ENCODE data around the gene PDLIM5. TPM values are rescaled to one million over a fixed set of nuclear protein-coding genes. Genes with fewer than 3 reads are reported as not detected.

PDLIM5 gene
- total and polyA plus RNA-seq, 2 of the 8 experiments (the other 6 are each of a cell fraction or from before 2014, with no cell fraction given) = 37.3 to 62.1 TPM

DNA sequence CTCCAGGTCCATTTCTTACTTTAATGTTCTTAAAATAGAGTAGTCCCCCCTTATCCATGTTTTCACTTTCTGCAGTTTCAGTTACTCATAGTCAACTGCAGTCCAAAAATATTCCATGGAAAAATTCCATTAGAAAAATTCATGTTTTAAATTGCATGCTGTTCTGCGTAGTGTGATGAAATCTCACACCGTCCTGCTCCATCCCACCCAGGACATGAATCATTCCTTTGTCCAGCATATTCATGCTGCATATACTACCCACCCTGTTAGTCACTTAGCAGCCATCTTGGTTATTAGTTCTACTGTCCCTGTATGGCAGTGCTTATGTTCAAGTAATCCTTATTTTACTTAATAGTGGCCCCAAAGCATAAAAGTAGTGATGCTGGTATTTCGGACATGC, 5.4 kb upstream of the PDLIM5 start:
- no peak overlapping the region for H2BK15ac ChIP-seq (ENCODE audit: low read length)
- no peak overlapping the region for H3K9ac ChIP-seq (replicated peaks in 1 of 4; ENCODE audit: extremely low read depth in 1 of 4, low read depth in 3 of 4, low read length in 3 of 4)
- POLR2A ChIA-PET (ENCODE audit: partially characterized antibody) = no interaction called here
- H3K56ac ChIP-seq (replicated peaks; ENCODE audit: insufficient read length, low read depth, low read length) = no peak overlapping the region
- 92% methylated on average over 3 of the region's 3 CpGs; no CpG with 5 or more reads in 1 of the 2 experiments for WGBS, 2 experiments (ENCODE audit: extremely low coverage in 1 of 2, insufficient coverage in 1 of 2, insufficient read length in 1 of 2, insufficient replicate concordance in 2 of 2, low coverage in 1 of 2, low lambda C conversion rate in 2 of 2, missing lambda C conversion rate in 1 of 2)
- CTCF ChIA-PET (ENCODE audit: partially characterized antibody) = no interaction called here
- H2BK20ac ChIP-seq (ENCODE audit: low read length) = no peak overlapping the region
- DNase-seq (ENCODE audit: low read depth in 1 of 2, low spot score in 2 of 2) (no peak), FAIRE-seq (no peak)
- H2BK12ac ChIP-seq (ENCODE audit: low read depth, low read length) = no peak overlapping the region
- H3K4me1 ChIP-seq (replicated peaks in 1 of 4; ENCODE audit: control insufficient read depth in 3 of 4, insufficient read depth in 4 of 4, low read length in 3 of 4) = peaks cover 0 to 3% (median 0%) of the 10 kb centered on the region in 4 experiments; a peak in 1 of 7 replicates
- H4K8ac ChIP-seq (ENCODE audit: extremely low read depth, insufficient read depth, low read length) = no peak overlapping the region
- H3K27me3 ChIP-seq (replicated peaks in 1 of 4; ENCODE audit: control insufficient read depth in 3 of 4, extremely low read depth in 1 of 4, insufficient read depth in 3 of 4, low read length in 3 of 4) = peaks cover 0 to 3% (median 0%) of the 10 kb centered on the region in 4 experiments; a peak in 1 of 7 replicates
- H3K27ac ChIP-seq (ENCODE audit: low read depth, low read length) = no peak overlapping the region
- peaks cover 2% of the 10 kb centered on the region for H3K23me2 ChIP-seq (ENCODE audit: low read depth, low read length)
- no peak for TF ChIP-seq SIN3A (conservative IDR thresholded peaks at IDR 0.05 in 1 of 2, IDR thresholded peaks at IDR 0.05 in 1 of 2; ENCODE audit: low read depth in 1 of 2, low read length in 2 of 2)
- TF ChIP-seq SUZ12 (IDR thresholded peaks at IDR 0.05; ENCODE audit: low read length) = no peak
- no peaks in the 10 kb centered on the region for H4K20me1 ChIP-seq (replicated peaks in 1 of 2; ENCODE audit: control insufficient read depth in 1 of 2, insufficient read depth in 2 of 2, low read length in 2 of 2)
- no peaks in the 10 kb centered on the region for H3K9me3 ChIP-seq (ENCODE audit: insufficient read depth in 2 of 2, low read depth in 1 of 2, low read length in 1 of 2)
- H3K36me3 ChIP-seq (ENCODE audit: control insufficient read depth in 2 of 4, insufficient read depth in 4 of 4, low read length in 3 of 4) = no peaks in the 10 kb centered on the region
- H2BK120ac ChIP-seq (replicated peaks; ENCODE audit: low read depth, low read length) = no peak overlapping the region
- H3K4me3 ChIP-seq (ENCODE audit: extremely low read depth in 1 of 4, insufficient read depth in 2 of 4, low read depth in 3 of 4, low read length in 4 of 4) = no peak overlapping the region
- H2AK5ac ChIP-seq (ENCODE audit: low read depth, low read length) = no peak overlapping the region
- H3K18ac ChIP-seq (ENCODE audit: extremely low read depth, low read length) = no peak overlapping the region
- no peak overlapping the region for H4K5ac ChIP-seq (ENCODE audit: insufficient read length, low read depth, low read length)
- no peak overlapping the region for H3K14ac ChIP-seq (ENCODE audit: insufficient read length)
- H4K91ac ChIP-seq (replicated peaks; ENCODE audit: insufficient read length, low read length) = no peak overlapping the region
- H3K79me2 ChIP-seq (ENCODE audit: control insufficient read depth in 1 of 2, insufficient read depth in 2 of 2, low read length in 2 of 2) = no peaks in the 10 kb centered on the region
- no peak overlapping the region for H3K4ac ChIP-seq (replicated peaks; ENCODE audit: insufficient read length, low read depth, low read length)
- H3K23ac ChIP-seq (ENCODE audit: insufficient read length) = no peak overlapping the region
- no peaks in the 10 kb centered on the region for H3K79me1 ChIP-seq (ENCODE audit: low read depth, low read length)
- H2AFZ ChIP-seq (ENCODE audit: low read length) = no peak overlapping the region
- H3K4me2 ChIP-seq (ENCODE audit: insufficient read depth in 1 of 2, low read depth in 2 of 2, low read length in 2 of 2) = no peak overlapping the region
- no peak overlapping the region for H2BK5ac ChIP-seq (ENCODE audit: low read depth, low read length)

Measured in H1 (cell line).